EH (cell line): ENCODE data around the gene ZC3H6.

ENCODE experiments used
- DNase-seq: peaks from one replicate; pipeline ENCODE4 v3.0.0-alpha.2; 2015; ENCODE audit warnings: low read depth

ZC3H6 gene

GRCh38 chr2:112275311-112275886 lies at the start of gene ZC3H6:
TSS of gene ZC3H6 (plus strand) at chr2:112275597. CDS start at chr2:112275995, 398 bp downstream.
- peak; percentile 95 for DNase-seq

- DNase-seq, result peak; percentile 1
Observed at GRCh38 chr2:112229348-112229747, 46.0 kb upstream of the ZC3H6 start.

GRCh38 chr2:112230371-112230770 lies 45.0 kb upstream of the ZC3H6 start:
- DNase-seq, result no peak

- no peak for DNase-seq
Observed at GRCh38 chr2:112239862-112240261, 35.5 kb upstream of the ZC3H6 start.

GRCh38 chr2:112242384-112242783 lies 33.0 kb upstream of the ZC3H6 start:
- no peak for DNase-seq

GRCh38 chr2:112243233-112243632 lies 32.2 kb upstream of the ZC3H6 start:
- DNase-seq, result no peak

GRCh38 chr2:112244854-112245253 lies 30.5 kb upstream of the ZC3H6 start:
- no peak for DNase-seq

GRCh38 chr2:112251271-112251670 lies 24.1 kb upstream of the ZC3H6 start:
- DNase-seq, result no peak

GRCh38 chr2:112253261-112253815 lies 22.1 kb upstream of the ZC3H6 start:
- peak; percentile 12 for DNase-seq

GRCh38 chr2:112254466-112255240 lies 20.7 kb upstream of the ZC3H6 start, which contains the start of gene ZC3H8:
TSS of gene ZC3H8 (minus strand) at chr2:112255042. CDS start at chr2:112254981, 61 bp downstream.
- DNase-seq, result peak; percentile 89

- DNase-seq, result no peak
Observed at GRCh38 chr2:112255875-112256274, 19.5 kb upstream of the ZC3H6 start.

GRCh38 chr2:112256654-112257053 lies 18.7 kb upstream of the ZC3H6 start:
- no peak for DNase-seq

- peak; percentile 17 for DNase-seq
Observed at GRCh38 chr2:112257575-112257974, 17.8 kb upstream of the ZC3H6 start.

GRCh38 chr2:112259509-112260294 lies 15.7 kb upstream of the ZC3H6 start:
- DNase-seq, result peak; percentile 76

- no peak for DNase-seq
Observed at GRCh38 chr2:112260295-112260625, 15.1 kb upstream of the ZC3H6 start.

- no peak for DNase-seq
Observed at GRCh38 chr2:112262876-112263275, 12.5 kb upstream of the ZC3H6 start.

- DNase-seq, result no peak
Observed at GRCh38 chr2:112268547-112268946, 6.8 kb upstream of the ZC3H6 start.

- no peak for DNase-seq
Observed at GRCh38 chr2:112272669-112273068, 2.7 kb upstream of the ZC3H6 start.

- DNase-seq, result no peak
Observed at GRCh38 chr2:112273349-112273748, 2.0 kb upstream of the ZC3H6 start.

- peak; percentile 84 for DNase-seq
Observed at GRCh38 chr2:112275887-112276773, 733 bp downstream of the ZC3H6 start.

GRCh38 chr2:112276954-112277353 lies 1.6 kb downstream of the ZC3H6 start:
- DNase-seq, result no peak
